ENCODE data around the gene HHATL. TPM values are rescaled to one million over a fixed set of nuclear protein-coding genes. Genes with fewer than 3 reads are reported as not detected.

Gene HHATL
- total and polyA plus RNA-seq, 2 of the 8 experiments (the other 6 are each of a cell fraction or from before 2014, with no cell fraction given): 0.18 TPM; not detected in 1

DNA sequence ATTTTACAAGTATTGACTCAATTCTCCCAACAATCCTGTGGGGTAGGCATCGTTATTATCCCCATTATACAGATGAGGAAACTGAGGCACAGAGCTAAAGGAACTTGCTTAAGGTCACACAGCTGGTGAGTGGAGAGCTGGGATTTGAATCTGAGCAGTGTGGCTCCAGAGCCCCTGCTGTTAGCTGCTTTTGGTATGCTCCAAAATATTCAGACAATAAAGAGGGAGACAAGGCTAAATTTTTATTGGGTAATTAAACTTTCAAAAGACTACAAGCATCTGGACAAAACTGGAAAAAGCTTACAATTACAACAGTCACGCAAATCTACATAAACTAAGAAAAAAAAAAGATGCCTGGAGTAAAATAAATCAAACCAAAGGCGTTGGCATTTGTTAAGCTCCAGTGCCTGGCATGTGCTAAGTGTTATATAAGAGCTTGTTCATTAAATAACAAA, 42.7 kb upstream of the HHATL start:
- 88% methylated on average over 3 of the region's 3 CpGs; no CpG with 5 or more reads in 1 of the 2 experiments for WGBS, 2 experiments (ENCODE audit: extremely low coverage in 1 of 2, insufficient coverage in 1 of 2, insufficient read length in 1 of 2, insufficient replicate concordance in 2 of 2, low coverage in 1 of 2, low lambda C conversion rate in 2 of 2, missing lambda C conversion rate in 1 of 2)
- CTCF ChIA-PET (ENCODE audit: partially characterized antibody): interaction anchor here (0.6 to 5.9 kb wide), 32 partner anchors 9 to 324 kb away, joined by 3 to 54 read pairs (median 5); partner anchors contain the start of gene HHATL

More for the DNA sequence above, 42.7 kb upstream of the HHATL start:
- Histone ChIP-seq H3K4me1 (replicated peaks in 1 of 4; ENCODE audit: control insufficient read depth in 3 of 4, insufficient read depth in 4 of 4, low read length in 3 of 4) (peaks cover 0 to 11% (median 4%) of the 10 kb centered on the region in 4 experiments; a peak in 5 of 7 replicates), H4K8ac (ENCODE audit: extremely low read depth, insufficient read depth, low read length) (no peak overlapping the region), H3K9ac (replicated peaks in 1 of 4; ENCODE audit: extremely low read depth in 1 of 4, low read depth in 3 of 4, low read length in 3 of 4) (no peak overlapping the region), H3K4me3 (ENCODE audit: extremely low read depth in 1 of 4, insufficient read depth in 2 of 4, low read depth in 3 of 4, low read length in 4 of 4) (no peak overlapping the region), H3K79me2 (ENCODE audit: control insufficient read depth in 1 of 2, insufficient read depth in 2 of 2, low read length in 2 of 2) (no peaks in the 10 kb centered on the region), H2AK5ac (ENCODE audit: low read depth, low read length) (no peak overlapping the region), H3K18ac (ENCODE audit: extremely low read depth, low read length) (no peak overlapping the region), H3K4ac (replicated peaks; ENCODE audit: insufficient read length, low read depth, low read length) (no peak overlapping the region), H4K91ac (replicated peaks; ENCODE audit: insufficient read length, low read length) (no peak overlapping the region), H3K27ac (ENCODE audit: low read depth, low read length) (no peak overlapping the region), H2BK20ac (ENCODE audit: low read length) (no peak overlapping the region), H3K14ac (ENCODE audit: insufficient read length) (no peak overlapping the region), H2BK5ac (ENCODE audit: low read depth, low read length) (no peak overlapping the region), H3K36me3 (ENCODE audit: control insufficient read depth in 2 of 4, insufficient read depth in 4 of 4, low read length in 3 of 4) (no peaks in the 10 kb centered on the region), H3K23me2 (ENCODE audit: low read depth, low read length) (no peaks in the 10 kb centered on the region), H2BK15ac (ENCODE audit: low read length) (no peak overlapping the region), H2AFZ (ENCODE audit: low read length) (no peak overlapping the region), H3K56ac (replicated peaks; ENCODE audit: insufficient read length, low read depth, low read length) (no peak overlapping the region), H3K27me3 (replicated peaks in 1 of 4; ENCODE audit: control insufficient read depth in 3 of 4, extremely low read depth in 1 of 4, insufficient read depth in 3 of 4, low read length in 3 of 4) (no peaks in the 10 kb centered on the region; a peak in 2 of 7 replicates), H3K4me2 (ENCODE audit: insufficient read depth in 1 of 2, low read depth in 2 of 2, low read length in 2 of 2) (no peak overlapping the region), H3K9me3 (ENCODE audit: insufficient read depth in 2 of 2, low read depth in 1 of 2, low read length in 1 of 2) (no peaks in the 10 kb centered on the region), H4K5ac (ENCODE audit: insufficient read length, low read depth, low read length) (no peak overlapping the region), H2BK120ac (replicated peaks; ENCODE audit: low read depth, low read length) (no peak overlapping the region), H4K20me1 (replicated peaks in 1 of 2; ENCODE audit: control insufficient read depth in 1 of 2, insufficient read depth in 2 of 2, low read length in 2 of 2) (peaks cover 0 to 2% of the 10 kb centered on the region in 2 experiments), H2BK12ac (ENCODE audit: low read depth, low read length) (no peak overlapping the region), H3K79me1 (ENCODE audit: low read depth, low read length) (no peaks in the 10 kb centered on the region), H3K23ac (ENCODE audit: insufficient read length) (no peak overlapping the region)
- TF ChIP-seq, protein P1, sequence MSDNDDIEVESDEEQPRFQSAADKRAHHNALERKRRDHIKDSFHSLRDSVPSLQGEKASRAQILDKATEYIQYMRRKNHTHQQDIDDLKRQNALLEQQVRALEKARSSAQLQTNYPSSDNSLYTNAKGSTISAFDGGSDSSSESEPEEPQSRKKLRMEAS (IDR thresholded peaks at IDR 0.05): no peak
- 0 out of 2 replicates have a peak, but pooled peaks have one; percentile 45 for TF ChIP-seq KDM1A (IDR thresholded peaks at IDR 0.05; ENCODE audit: borderline replicate concordance, low read length)
- FAIRE-seq (no peak), DNase-seq (ENCODE audit: low read depth in 1 of 2, low spot score in 2 of 2) (no peak)
- POLR2A ChIA-PET (ENCODE audit: partially characterized antibody): interaction anchor here (2.4 kb wide), 1 partner anchor 98 kb away, joined by 9 read pairs; no protein-coding TSS in a partner anchor
